ENCODE measurements around the gene SPIRE2. TPM values are rescaled to one million over a fixed set of nuclear protein-coding genes. Genes with fewer than 3 reads are reported as not detected.
"Not testable (repeated sequence)": the region's sequence is repeated elsewhere in the genome, so short reads cannot be mapped to it uniquely, and the experiment has no call there.

Gene SPIRE2, protein sequence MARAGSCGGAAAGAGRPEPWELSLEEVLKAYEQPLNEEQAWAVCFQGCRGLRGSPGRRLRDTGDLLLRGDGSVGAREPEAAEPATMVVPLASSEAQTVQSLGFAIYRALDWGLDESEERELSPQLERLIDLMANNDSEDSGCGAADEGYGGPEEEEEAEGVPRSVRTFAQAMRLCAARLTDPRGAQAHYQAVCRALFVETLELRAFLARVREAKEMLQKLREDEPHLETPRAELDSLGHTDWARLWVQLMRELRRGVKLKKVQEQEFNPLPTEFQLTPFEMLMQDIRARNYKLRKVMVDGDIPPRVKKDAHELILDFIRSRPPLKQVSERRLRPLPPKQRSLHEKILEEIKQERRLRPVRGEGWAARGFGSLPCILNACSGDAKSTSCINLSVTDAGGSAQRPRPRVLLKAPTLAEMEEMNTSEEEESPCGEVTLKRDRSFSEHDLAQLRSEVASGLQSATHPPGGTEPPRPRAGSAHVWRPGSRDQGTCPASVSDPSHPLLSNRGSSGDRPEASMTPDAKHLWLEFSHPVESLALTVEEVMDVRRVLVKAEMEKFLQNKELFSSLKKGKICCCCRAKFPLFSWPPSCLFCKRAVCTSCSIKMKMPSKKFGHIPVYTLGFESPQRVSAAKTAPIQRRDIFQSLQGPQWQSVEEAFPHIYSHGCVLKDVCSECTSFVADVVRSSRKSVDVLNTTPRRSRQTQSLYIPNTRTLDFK
- under 1 TPM; 0.69 to 0.91 TPM for total RNA-seq

DNA sequence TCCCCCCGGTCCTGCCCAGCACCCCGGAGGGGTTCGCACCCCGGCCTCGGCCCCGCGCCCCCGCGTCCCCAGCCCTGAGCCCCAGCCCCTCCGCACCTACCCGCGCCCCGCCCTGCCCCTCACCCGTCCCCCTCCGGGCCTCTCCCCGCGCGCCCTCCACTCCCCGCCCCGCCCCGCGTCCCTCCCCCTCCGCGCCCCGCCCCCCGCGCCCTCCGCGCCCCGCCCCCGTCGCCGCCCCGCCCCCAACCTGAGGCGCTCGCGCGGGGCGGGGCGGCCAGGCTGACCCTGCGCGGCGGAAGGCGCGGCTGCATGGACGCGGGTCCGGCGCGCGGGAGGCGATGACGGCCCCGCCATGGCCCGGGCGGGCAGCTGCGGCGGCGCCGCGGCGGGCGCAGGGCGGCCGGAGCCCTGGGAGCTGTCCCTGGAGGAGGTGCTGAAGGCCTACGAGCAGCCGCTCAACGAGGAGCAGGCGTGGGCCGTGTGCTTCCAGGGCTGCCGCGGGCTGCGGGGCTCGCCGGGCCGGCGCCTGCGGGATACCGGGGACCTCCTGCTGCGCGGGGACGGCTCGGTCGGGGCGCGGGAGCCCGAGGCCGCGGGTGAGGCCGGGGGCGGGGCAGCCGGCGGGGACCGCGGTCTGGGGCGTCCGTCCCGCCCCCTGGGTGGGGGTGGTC is at the start of gene SPIRE2:
SPIRE2 (plus strand) TSS at position 277 of the 671 bp plus-strand sequence; CDS start at position 353, 76 bp downstream.
- ATAC-seq (replicated peaks in 1 of 2): peak; percentile 88 to 94
- Mint-ChIP-seq H3K27me3 (ENCODE audit: low read depth) (peaks cover 31% of the 10 kb centered on the region), H3K4me1 (ENCODE audit: low read depth) (peaks cover 4% of the 10 kb centered on the region), H3K36me3 (ENCODE audit: insufficient read depth in 2 of 2) (no peaks in the 10 kb centered on the region), H3K4me3 (peak within 1 kb of the TSS; percentile 73), H3K27ac (no peak within 1 kb of the TSS), H3K9me3 (no peaks in the 10 kb centered on the region)
- DNase-seq: peak; percentile 77 to 85

GRCh38 chr16:89779231-89779908 is 48.9 kb upstream of the SPIRE2 start:
- Mint-ChIP-seq H3K4me3 (no peak overlapping the region), H3K9me3 (no peaks in the 10 kb centered on the region), H3K27ac (no peak overlapping the region), H3K4me1 (ENCODE audit: low read depth) (peaks cover 1% of the 10 kb centered on the region), H3K36me3 (ENCODE audit: insufficient read depth in 2 of 2) (peaks cover 5 to 30% of the 10 kb centered on the region in 2 donors), H3K27me3 (ENCODE audit: low read depth) (no peaks in the 10 kb centered on the region)
- ATAC-seq (replicated peaks in 1 of 2): no peak
- DNase-seq: no peak

- Mint-ChIP-seq H3K36me3 (ENCODE audit: insufficient read depth in 2 of 2) (peaks cover 7 to 35% of the 10 kb centered on the region in 2 donors), H3K27ac (no peak overlapping the region), H3K9me3 (no peaks in the 10 kb centered on the region), H3K4me1 (ENCODE audit: low read depth) (peaks cover 7% of the 10 kb centered on the region), H3K27me3 (ENCODE audit: low read depth) (no peaks in the 10 kb centered on the region), H3K4me3 (no peak overlapping the region)
- DNase-seq (no peak), ATAC-seq (replicated peaks in 1 of 2) (no peak)
Measured at GRCh38 chr16:89779909-89780305, 48.4 kb upstream of the SPIRE2 start.

- Mint-ChIP-seq H3K27ac (no peak overlapping the region), H3K36me3 (ENCODE audit: insufficient read depth in 2 of 2) (peaks cover 10 to 41% of the 10 kb centered on the region in 2 donors), H3K27me3 (ENCODE audit: low read depth) (no peaks in the 10 kb centered on the region), H3K9me3 (no peaks in the 10 kb centered on the region), H3K4me1 (ENCODE audit: low read depth) (peaks cover 22% of the 10 kb centered on the region), H3K4me3 (no peak overlapping the region)
- no peak for DNase-seq
- ATAC-seq (replicated peaks in 1 of 2): no peak
Measured at GRCh38 chr16:89782489-89782888, 45.8 kb upstream of the SPIRE2 start.

DNA sequence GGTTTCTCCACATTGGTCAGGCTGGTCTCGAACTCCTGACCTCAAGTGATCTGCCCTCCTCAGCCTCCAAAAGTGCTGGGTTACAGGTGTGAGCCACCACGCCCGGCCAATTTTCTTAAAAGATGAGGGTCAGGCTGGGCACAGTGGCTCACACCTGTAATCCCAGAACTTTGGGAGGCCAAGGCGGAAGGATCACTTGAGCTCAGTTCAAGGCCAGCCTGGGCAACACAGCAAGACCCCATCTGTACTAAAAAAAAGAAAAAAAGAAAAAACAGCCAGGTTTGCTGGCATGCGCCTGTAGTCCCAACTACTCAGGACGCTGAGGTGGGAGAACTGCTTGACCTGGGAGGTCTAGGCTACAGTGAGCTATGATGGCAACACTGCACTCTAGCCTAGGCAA is 44.3 kb upstream of the SPIRE2 start:
- not testable (repeated sequence) for ATAC-seq (replicated peaks in 1 of 2); H3K4me3 Mint-ChIP-seq

GRCh38 chr16:89784406-89784805 is 43.9 kb upstream of the SPIRE2 start:
- no peak for ATAC-seq (replicated peaks in 1 of 2)
- Mint-ChIP-seq H3K36me3 (ENCODE audit: insufficient read depth in 2 of 2) (peaks cover 10 to 46% of the 10 kb centered on the region in 2 donors), H3K27me3 (ENCODE audit: low read depth) (no peaks in the 10 kb centered on the region), H3K27ac (no peak overlapping the region), H3K9me3 (no peaks in the 10 kb centered on the region), H3K4me1 (ENCODE audit: low read depth) (peaks cover 22% of the 10 kb centered on the region), H3K4me3 (no peak overlapping the region)
- DNase-seq: no peak

More for the DNA sequence above, 44.3 kb upstream of the SPIRE2 start:
- DNase-seq; H3K27me3 Mint-ChIP-seq (ENCODE audit: low read depth); H3K9me3 Mint-ChIP-seq; H3K27ac Mint-ChIP-seq: not testable (repeated sequence)
- H3K36me3 Mint-ChIP-seq (ENCODE audit: insufficient read depth in 2 of 2): peaks cover 10 to 45% of the 10 kb centered on the region in 2 donors
- peaks cover 22% of the 10 kb centered on the region for H3K4me1 Mint-ChIP-seq (ENCODE audit: low read depth)

GRCh38 chr16:89785523-89786155 is 42.6 kb upstream of the SPIRE2 start:
- Mint-ChIP-seq H3K9me3 (no peaks in the 10 kb centered on the region), H3K4me1 (ENCODE audit: low read depth) (peaks cover 22% of the 10 kb centered on the region), H3K27ac (no peak overlapping the region), H3K4me3 (no peak overlapping the region), H3K27me3 (ENCODE audit: low read depth) (no peaks in the 10 kb centered on the region), H3K36me3 (ENCODE audit: insufficient read depth in 2 of 2) (peaks cover 10 to 46% of the 10 kb centered on the region in 2 donors)
- DNase-seq (no peak), ATAC-seq (replicated peaks in 1 of 2) (no peak)

DNA sequence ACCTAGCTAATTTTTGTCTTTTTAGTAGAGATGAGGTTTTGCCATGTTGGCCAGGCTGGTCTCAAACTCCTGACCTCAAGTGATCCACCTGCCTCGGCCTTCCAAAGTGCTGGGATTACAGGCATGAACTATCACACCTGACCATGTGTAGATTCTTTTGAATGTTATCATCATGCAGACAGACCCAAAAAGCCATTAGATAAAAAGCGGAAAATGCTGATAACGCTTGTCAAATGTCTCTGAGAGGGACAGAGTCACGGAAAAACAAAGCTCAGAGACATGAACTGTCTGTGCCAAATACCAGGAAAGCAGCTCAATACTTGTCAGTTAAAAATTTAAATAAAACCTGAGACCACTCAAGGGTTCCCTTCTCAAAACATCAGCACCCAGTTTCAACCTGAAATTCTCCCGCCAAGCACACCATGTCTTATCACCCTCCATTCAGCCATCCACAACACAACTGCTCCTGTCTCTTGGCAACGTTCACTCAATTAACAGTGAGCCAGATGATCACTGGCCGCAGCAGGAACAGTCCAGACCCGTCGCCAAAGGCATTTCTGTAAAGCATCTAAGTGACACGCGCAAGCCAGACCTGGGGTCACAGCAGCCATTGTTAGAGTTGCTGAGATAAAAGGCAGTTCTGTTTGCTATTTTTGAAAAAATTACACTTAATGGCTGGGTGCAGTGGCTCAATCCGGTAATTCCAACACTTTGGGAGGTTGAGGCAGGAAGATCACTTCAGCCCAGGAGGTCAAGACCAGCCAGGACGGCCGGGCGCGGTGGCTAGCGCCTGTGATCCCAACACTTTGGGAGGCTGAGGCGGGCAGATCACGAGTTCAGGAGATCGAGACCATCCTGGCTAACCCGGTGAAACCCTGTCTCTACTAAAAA is 41.6 kb upstream of the SPIRE2 start:
- H3K4me1 Mint-ChIP-seq (ENCODE audit: low read depth): peaks cover 22% of the 10 kb centered on the region
- DNase-seq: no peak
- ATAC-seq (replicated peaks in 1 of 2): no peak
- H3K4me3 Mint-ChIP-seq: no peak overlapping the region
- no peaks in the 10 kb centered on the region for H3K9me3 Mint-ChIP-seq
- H3K27me3 Mint-ChIP-seq (ENCODE audit: low read depth): no peaks in the 10 kb centered on the region
- no peak overlapping the region for H3K27ac Mint-ChIP-seq
- H3K36me3 Mint-ChIP-seq (ENCODE audit: insufficient read depth in 2 of 2): peaks cover 10 to 47% of the 10 kb centered on the region in 2 donors

- H3K4me1 Mint-ChIP-seq (ENCODE audit: low read depth): peaks cover 22% of the 10 kb centered on the region
- no peaks in the 10 kb centered on the region for H3K27me3 Mint-ChIP-seq (ENCODE audit: low read depth)
- H3K4me3 Mint-ChIP-seq: no peak overlapping the region
- H3K9me3 Mint-ChIP-seq: no peaks in the 10 kb centered on the region
- no peak overlapping the region for H3K27ac Mint-ChIP-seq
- no peak for ATAC-seq (replicated peaks in 1 of 2)
- no peak for DNase-seq
- peaks cover 16 to 51% of the 10 kb centered on the region in 2 donors for H3K36me3 Mint-ChIP-seq (ENCODE audit: insufficient read depth in 2 of 2)
Measured at GRCh38 chr16:89787365-89787805, 40.9 kb upstream of the SPIRE2 start.

DNA sequence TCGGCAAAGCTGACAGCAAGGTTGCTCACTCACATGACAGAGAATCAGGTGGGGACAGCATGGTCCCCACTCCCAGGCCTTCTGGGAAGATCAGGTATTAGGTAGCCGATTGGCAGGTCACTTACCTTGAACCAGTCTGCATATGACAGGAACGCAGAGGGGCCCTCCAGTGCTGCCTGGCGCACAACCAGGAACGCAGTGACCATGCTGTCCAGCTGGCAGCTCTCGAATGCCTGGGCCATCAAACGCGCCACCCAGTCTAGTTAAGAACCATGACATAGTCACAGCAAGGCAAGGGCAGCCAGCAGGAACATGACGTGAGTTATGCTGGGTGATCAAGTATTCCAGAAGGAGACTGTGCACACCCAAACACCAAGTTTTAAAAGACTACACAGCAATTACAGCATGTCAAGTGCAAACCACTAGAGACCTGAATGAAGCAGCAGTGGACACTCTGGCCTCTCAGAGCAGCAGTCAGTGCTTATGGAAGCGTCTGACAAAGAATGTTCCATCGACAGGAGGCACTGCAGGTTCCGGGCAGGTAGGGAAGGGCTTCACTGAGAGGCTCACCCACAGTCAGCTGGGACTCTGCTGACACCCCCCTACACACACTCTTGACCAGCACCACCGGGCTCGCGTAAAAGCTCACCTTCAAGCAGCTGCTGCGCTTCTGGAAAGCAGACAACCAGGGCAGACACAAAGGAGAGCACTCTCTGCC is 36.8 kb upstream of the SPIRE2 start:
- Mint-ChIP-seq H3K4me1 (ENCODE audit: low read depth) (peaks cover 7% of the 10 kb centered on the region), H3K4me3 (no peak overlapping the region), H3K27me3 (ENCODE audit: low read depth) (no peaks in the 10 kb centered on the region), H3K36me3 (ENCODE audit: insufficient read depth in 2 of 2) (peaks cover 9 to 38% of the 10 kb centered on the region in 2 donors), H3K27ac (no peak overlapping the region), H3K9me3 (no peaks in the 10 kb centered on the region)
- DNase-seq: no peak
- no peak for ATAC-seq (replicated peaks in 1 of 2)

DNA sequence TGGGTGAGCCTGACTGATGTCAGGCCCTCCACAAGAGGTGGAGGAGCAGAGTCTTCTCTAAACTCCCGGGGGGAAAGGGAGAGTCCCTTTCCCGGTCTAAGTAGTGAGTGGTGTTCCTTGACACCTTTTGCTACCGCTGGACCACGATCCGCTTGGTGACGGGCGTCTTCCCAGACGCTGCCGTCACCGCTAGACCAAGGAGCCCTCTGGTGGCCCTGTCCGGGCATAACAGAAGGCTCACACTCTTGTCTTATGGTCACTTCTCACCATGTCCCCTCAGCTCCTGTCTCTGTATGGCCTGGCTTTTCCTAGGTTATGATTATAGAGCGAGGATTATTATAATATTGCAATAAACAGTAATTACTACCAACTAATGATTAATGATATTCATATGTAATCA is 35.2 kb upstream of the SPIRE2 start:
- DNase-seq: peak; percentile 40 to 57
- H3K9me3 Mint-ChIP-seq; H3K4me1 Mint-ChIP-seq (ENCODE audit: low read depth); H3K4me3 Mint-ChIP-seq; H3K27ac Mint-ChIP-seq; ATAC-seq (replicated peaks in 1 of 2); H3K27me3 Mint-ChIP-seq (ENCODE audit: low read depth): not testable (repeated sequence)
- peaks cover 7 to 27% of the 10 kb centered on the region in 2 donors for H3K36me3 Mint-ChIP-seq (ENCODE audit: insufficient read depth in 2 of 2)
